BLaER1 (cell line): ENCODE results near the gene RNU4-1.
"Not testable (repeated sequence)": the region's sequence is repeated elsewhere in the genome, so short reads cannot be mapped to it uniquely, and the experiment has no call there.

Experiments used
- H3K27ac ChIP-seq: shearing (Covaris generic); formaldehyde crosslinking; 2 replicates; pipeline ENCODE4 v1.8.1; 2022
- H3K27me3 ChIP-seq: shearing (Covaris generic); formaldehyde crosslinking; 2 replicates; pipeline ENCODE4 v1.8.1; 2022
- H3K36me3 ChIP-seq: shearing (Covaris generic); formaldehyde crosslinking; 2 replicates; pipeline ENCODE4 v1.8.1; 2022
- H3K4me1 ChIP-seq: shearing (Covaris generic); formaldehyde crosslinking; 2 replicates; pipeline ENCODE4 v1.8.1; 2022
- H3K4me2 ChIP-seq: shearing (Covaris generic); formaldehyde crosslinking; 2 replicates; pipeline ENCODE4 v1.8.1; 2022
- H3K4me3 ChIP-seq: shearing (Covaris generic); formaldehyde crosslinking; 2 replicates; pipeline ENCODE4 v1.8.1; 2022
- H3K9ac ChIP-seq: shearing (Covaris generic); formaldehyde crosslinking; 2 replicates; pipeline ENCODE4 v1.8.1; 2022
- H3K9me3 ChIP-seq: shearing (Covaris generic); formaldehyde crosslinking; 2 replicates; pipeline ENCODE4 v1.8.1; 2022
- H4K20me1 ChIP-seq: shearing (Covaris generic); formaldehyde crosslinking; 2 replicates; pipeline ENCODE4 v1.8.1; 2022
- Cebpa-rat ChIP-seq: shearing (Covaris generic); IDR thresholded peaks from 2 replicates; pipeline ENCODE4 v1.8.1; 2022

The RNU4-1 gene

GRCh38 chr12:120259418-120260202, 33.4 kb downstream of the RNU4-1 start:
- Histone ChIP-seq H3K4me1 (peaks cover 37% of the 10 kb centered on the region), H3K4me2 (no peak overlapping the region), H3K4me3 (no peak overlapping the region), H3K9me3 (no peaks in the 10 kb centered on the region), H3K9ac (no peak overlapping the region), H4K20me1 (peaks cover 81% of the 10 kb centered on the region), H3K27me3 (peaks cover 6% of the 10 kb centered on the region; the same call in 1 of the 2 replicates), H3K27ac (no peak overlapping the region), H3K36me3 (no peaks in the 10 kb centered on the region)
- no peak for TF ChIP-seq Cebpa-rat

GRCh38 chr12:120258323-120258896, 34.6 kb downstream of the RNU4-1 start:
- Histone ChIP-seq H3K4me3 (no peak overlapping the region), H3K9ac (no peak overlapping the region), H3K27ac (no peak overlapping the region), H3K9me3 (no peaks in the 10 kb centered on the region), H4K20me1 (peaks cover 75% of the 10 kb centered on the region), H3K27me3 (no peaks in the 10 kb centered on the region; the same call in 1 of the 2 replicates), H3K4me1 (peaks cover 35% of the 10 kb centered on the region), H3K4me2 (no peak overlapping the region), H3K36me3 (no peaks in the 10 kb centered on the region)
- no peak for TF ChIP-seq Cebpa-rat

- no peak overlapping the region for H3K4me2 ChIP-seq
- H3K4me1 ChIP-seq = peaks cover 35% of the 10 kb centered on the region
Observed at GRCh38 chr12:120257041-120257821, 35.8 kb downstream of the RNU4-1 start.

GRCh38 chr12:120254809-120255208, 38.2 kb downstream of the RNU4-1 start:
- H3K4me3 ChIP-seq = no peak overlapping the region
- no peaks in the 10 kb centered on the region for H3K36me3 ChIP-seq
- H3K27me3 ChIP-seq = no peaks in the 10 kb centered on the region; the same call in 1 of the 2 replicates
- no peak overlapping the region for H3K9ac ChIP-seq
- peaks cover 75% of the 10 kb centered on the region for H4K20me1 ChIP-seq
- TF ChIP-seq Cebpa-rat = no peak
- H3K27ac ChIP-seq = no peak overlapping the region
- no peak overlapping the region for H3K4me2 ChIP-seq
- H3K9me3 ChIP-seq = no peaks in the 10 kb centered on the region
- peaks cover 49% of the 10 kb centered on the region for H3K4me1 ChIP-seq

More at GRCh38 chr12:120257041-120257821, 35.8 kb downstream of the RNU4-1 start:
- no peak for TF ChIP-seq Cebpa-rat
- Histone ChIP-seq H3K27me3 (no peaks in the 10 kb centered on the region; the same call in 1 of the 2 replicates), H3K9ac (no peak overlapping the region), H3K4me3 (no peak overlapping the region), H4K20me1 (peaks cover 75% of the 10 kb centered on the region), H3K27ac (no peak overlapping the region), H3K9me3 (no peaks in the 10 kb centered on the region), H3K36me3 (no peaks in the 10 kb centered on the region)

GRCh38 chr12:120253313-120253712, 39.7 kb downstream of the RNU4-1 start:
- H3K4me1 ChIP-seq = peaks cover 49% of the 10 kb centered on the region
- peak overlapping the region; percentile 7; the same call in 1 of the 2 replicates for H3K27ac ChIP-seq
- H4K20me1 ChIP-seq = peaks cover 80% of the 10 kb centered on the region
- not testable (repeated sequence) for H3K9ac ChIP-seq, H3K4me3 ChIP-seq, H3K36me3 ChIP-seq, H3K9me3 ChIP-seq, H3K27me3 ChIP-seq
- peak overlapping the region; percentile 74 for H3K4me2 ChIP-seq
- peak; percentile 93 for TF ChIP-seq Cebpa-rat

- Histone ChIP-seq H3K36me3 (no peaks in the 10 kb centered on the region), H3K9me3 (no peaks in the 10 kb centered on the region), H4K20me1 (peaks cover 80% of the 10 kb centered on the region), H3K27ac (no peak overlapping the region), H3K4me1 (peaks cover 49% of the 10 kb centered on the region), H3K9ac (no peak overlapping the region), H3K4me2 (peak overlapping the region; percentile 74), H3K27me3 (peaks cover 9% of the 10 kb centered on the region; the same call in 1 of the 2 replicates), H3K4me3 (no peak overlapping the region)
- TF ChIP-seq Cebpa-rat = no peak
Observed at GRCh38 chr12:120252071-120252906, 40.7 kb downstream of the RNU4-1 start.

- not testable (repeated sequence) for H3K27ac ChIP-seq, H3K36me3 ChIP-seq, H3K4me3 ChIP-seq, H3K27me3 ChIP-seq, H3K9me3 ChIP-seq, H3K9ac ChIP-seq
- H4K20me1 ChIP-seq = peaks cover 79% of the 10 kb centered on the region
- peaks cover 49% of the 10 kb centered on the region for H3K4me1 ChIP-seq
- peak overlapping the region; percentile 74 for H3K4me2 ChIP-seq
Observed at GRCh38 chr12:120251364-120252070, 41.5 kb downstream of the RNU4-1 start.

GRCh38 chr12:120249875-120250795, 42.9 kb downstream of the RNU4-1 start:
- H3K4me2 ChIP-seq = peak overlapping the region; percentile 31
- H3K27ac ChIP-seq = no peak overlapping the region
- no peak overlapping the region for H3K9ac ChIP-seq
- no peaks in the 10 kb centered on the region for H3K36me3 ChIP-seq
- no peak for TF ChIP-seq Cebpa-rat
- no peaks in the 10 kb centered on the region for H3K9me3 ChIP-seq
- peaks cover 79% of the 10 kb centered on the region for H4K20me1 ChIP-seq
- H3K27me3 ChIP-seq = peaks cover 9% of the 10 kb centered on the region; the same call in 1 of the 2 replicates
- peaks cover 53% of the 10 kb centered on the region for H3K4me1 ChIP-seq
- no peak overlapping the region for H3K4me3 ChIP-seq
